GM18867 (cell line): ENCODE measurements around the gene IKZF4.
"Not testable (repeated sequence)": the region's sequence is repeated elsewhere in the genome, so short reads cannot be mapped to it uniquely, and the experiment has no call there.

Source experiments
- ATAC-seq: cut with Tn5 transposase; IDR thresholded peaks from one replicate; pipeline ENCODE4 v1.9.1; 2021; ENCODE audit warnings: mild to moderate bottlenecking, moderate library complexity; ENCODE audit not compliant: unreplicated experiment

IKZF4 gene

GRCh38 chr12:56037161-56037560 is 16.3 kb downstream of the IKZF4 start:
- ATAC-seq: no peak

GRCh38 chr12:56038022-56038655 is 17.3 kb downstream of the IKZF4 start:
- ATAC-seq: no peak

GRCh38 chr12:56040151-56040550 is 19.3 kb downstream of the IKZF4 start:
- ATAC-seq: no peak

GRCh38 chr12:56040963-56041551 is 20.2 kb downstream of the IKZF4 start:
- ATAC-seq: no peak

- ATAC-seq: peak; percentile 91
These were observed 20.9 kb downstream of the IKZF4 start, which contains the start of gene RPS26 for GRCh38 chr12:56041552-56042429. RPS26 (plus strand) TSS chr12:56041918; CDS start chr12:56042167, 249 bp downstream.

- ATAC-seq: not testable (repeated sequence)
These were observed 21.6 kb downstream of the IKZF4 start for GRCh38 chr12:56042430-56042813.

GRCh38 chr12:56042843-56043242 is 22.0 kb downstream of the IKZF4 start:
- no peak for ATAC-seq

GRCh38 chr12:56046027-56046780 is 25.4 kb downstream of the IKZF4 start:
- ATAC-seq: no peak

GRCh38 chr12:56053407-56053893 is 32.6 kb downstream of the IKZF4 start:
- ATAC-seq: no peak

GRCh38 chr12:56059964-56060363 is 39.1 kb downstream of the IKZF4 start:
- ATAC-seq: not testable (repeated sequence)

- ATAC-seq: no peak
These were observed 41.1 kb downstream of the IKZF4 start for GRCh38 chr12:56061982-56062381.

GRCh38 chr12:56062996-56063395 is 42.2 kb downstream of the IKZF4 start:
- no peak for ATAC-seq

GRCh38 chr12:56071648-56072047 is 50.8 kb downstream of the IKZF4 start:
- ATAC-seq: no peak

GRCh38 chr12:56074396-56074795 is 53.6 kb downstream of the IKZF4 start:
- no peak for ATAC-seq

- ATAC-seq: not testable (repeated sequence)
These were observed 57.1 kb downstream of the IKZF4 start for GRCh38 chr12:56077966-56078365.

- no peak for ATAC-seq
These were observed 57.6 kb downstream of the IKZF4 start for GRCh38 chr12:56078427-56078826.

- peak; percentile 61 for ATAC-seq
These were observed 58.3 kb downstream of the IKZF4 start for GRCh38 chr12:56078931-56079722.

GRCh38 chr12:56079723-56080555 is 59.1 kb downstream of the IKZF4 start, which contains the start of gene ERBB3:
ERBB3 (plus strand) TSS chr12:56080165; CDS start chr12:56080301, 136 bp downstream.
- ATAC-seq: peak; percentile 42

GRCh38 chr12:56080556-56081138 is 59.8 kb downstream of the IKZF4 start:
- ATAC-seq: no peak
